GM10847 (cell line): Measurements from ENCODE around the gene JTB.

Experiments
- POLR2A ChIP-seq: IDR thresholded peaks from 2 replicates; pipeline ENCODE4 v1.6.1; 2011; ENCODE audit not compliant: insufficient read length; ENCODE audit errors: extremely low read depth

Gene JTB

GRCh38 chr1:153985341-153985912, 8.0 kb upstream of the JTB start:
- TF ChIP-seq POLR2A, result no peak

DNA sequence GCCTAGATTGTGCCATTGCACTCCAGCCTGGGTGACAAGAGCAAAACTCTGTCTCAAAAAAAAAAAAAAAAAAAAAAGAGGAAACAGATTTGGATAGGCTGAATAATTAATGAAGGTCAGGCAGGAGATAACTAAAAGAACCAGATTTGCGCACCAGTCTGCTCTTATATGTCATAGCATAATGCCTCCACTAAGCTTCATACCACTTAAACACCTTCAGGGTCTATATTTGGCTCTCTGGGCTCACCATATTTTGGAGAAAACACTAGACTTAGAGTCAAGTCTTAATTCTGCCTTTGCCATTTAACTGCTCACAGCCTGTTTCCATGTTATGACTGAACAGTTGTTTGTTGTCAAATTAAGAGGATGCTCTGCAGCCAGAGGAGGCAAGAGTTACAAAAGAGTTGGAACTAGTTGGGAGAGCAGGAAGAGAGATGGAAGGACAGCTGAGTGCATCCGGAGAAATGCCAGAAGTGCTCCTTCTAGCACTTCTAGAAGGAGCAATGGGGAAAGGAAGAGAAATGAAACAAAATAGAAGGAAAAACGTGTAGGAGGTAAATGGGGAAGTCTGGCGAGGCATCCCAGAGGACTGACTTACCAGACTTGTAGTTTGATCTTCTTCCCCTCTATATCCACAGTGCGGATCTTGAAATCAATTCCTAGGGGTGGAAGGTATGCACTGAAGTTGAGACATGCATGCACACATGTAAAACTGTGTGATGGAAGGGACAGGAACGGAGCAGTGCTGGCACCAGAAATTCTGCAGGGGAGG, 6.8 kb upstream of the JTB start:
- TF ChIP-seq POLR2A, result no peak

DNA sequence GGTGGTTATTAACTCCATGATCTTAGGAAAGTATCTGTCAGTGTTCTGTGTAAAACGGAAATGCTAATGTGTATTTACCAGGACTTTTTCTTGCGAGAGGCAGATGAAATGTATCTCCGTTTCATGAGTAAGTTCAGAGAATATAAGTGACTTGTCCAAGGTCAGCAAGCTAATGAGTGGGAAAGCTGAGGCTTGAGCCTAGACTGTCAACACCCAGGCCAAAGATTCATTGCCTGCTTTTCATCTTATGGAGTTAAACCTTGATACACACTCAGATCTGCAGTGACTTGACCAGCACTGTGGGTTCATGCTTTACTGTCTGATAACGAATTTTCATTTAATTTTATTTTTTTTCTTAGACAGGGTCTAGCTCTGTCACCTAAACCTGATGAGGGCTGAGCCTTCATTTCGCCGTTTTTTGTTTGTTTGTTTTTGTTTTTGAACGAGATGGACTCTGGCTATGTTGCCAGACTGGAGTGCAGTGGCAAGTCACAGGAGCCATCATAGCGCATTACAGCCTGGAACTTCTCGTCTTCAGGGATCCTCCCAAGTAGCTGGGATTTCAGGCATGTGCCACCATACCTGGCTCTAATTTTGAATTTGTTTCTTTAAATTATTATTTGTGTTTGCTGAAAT, 918 bp upstream of the JTB start:
- TF ChIP-seq POLR2A, result no peak

GRCh38 chr1:153976819-153977249, 640 bp downstream of the JTB start:
- TF ChIP-seq POLR2A, result no peak

DNA sequence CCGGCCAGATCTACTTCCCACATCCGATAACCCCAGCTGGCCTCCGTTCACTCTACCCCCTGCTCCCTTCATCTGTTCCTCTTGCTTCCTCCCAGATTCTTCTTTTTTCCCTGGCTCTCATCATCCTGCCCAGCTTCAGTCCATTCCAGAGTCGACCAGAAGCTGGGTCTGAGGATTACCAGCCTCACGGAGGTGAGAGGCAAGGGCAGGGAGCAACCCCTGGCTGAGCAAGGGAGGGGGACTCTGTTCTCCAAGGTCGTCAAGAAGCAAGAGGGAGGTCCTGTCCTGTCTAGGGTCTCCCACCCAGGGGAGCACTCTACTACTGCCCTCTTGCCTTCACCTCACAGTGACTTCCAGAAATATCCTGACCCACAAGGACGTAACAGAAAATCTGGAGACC, 3.9 kb downstream of the JTB start:
- no peak for TF ChIP-seq POLR2A

GRCh38 chr1:153973071-153973470, 4.4 kb downstream of the JTB start:
- TF ChIP-seq POLR2A, result no peak

GRCh38 chr1:153970346-153970745, 7.1 kb downstream of the JTB start:
- no peak for TF ChIP-seq POLR2A

DNA sequence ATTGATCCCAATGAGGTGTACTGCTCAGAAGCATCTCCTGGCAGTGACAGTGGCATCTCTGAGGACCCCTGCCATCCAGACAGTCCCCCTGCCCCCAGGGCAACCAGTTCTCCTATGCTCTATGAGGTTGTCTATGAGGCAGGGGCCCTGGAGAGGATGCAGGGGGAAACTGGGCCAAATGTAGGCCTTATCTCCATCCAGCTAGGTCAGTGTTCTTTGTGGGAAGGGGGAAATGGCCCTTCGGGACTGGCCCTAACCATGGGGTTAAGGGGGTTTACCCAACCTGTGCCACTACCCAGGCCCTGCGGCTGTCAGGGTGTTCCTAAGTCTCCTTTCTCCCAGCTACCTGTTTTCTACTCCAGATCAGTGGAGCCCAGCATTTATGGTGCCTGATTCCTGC, 8.5 kb downstream of the JTB start:
- no peak for TF ChIP-seq POLR2A

- no peak for TF ChIP-seq POLR2A
These were observed 9.1 kb downstream of the JTB start for GRCh38 chr1:153968408-153968807.

GRCh38 chr1:153968000-153968363, 9.5 kb downstream of the JTB start:
- TF ChIP-seq POLR2A, result no peak

DNA sequence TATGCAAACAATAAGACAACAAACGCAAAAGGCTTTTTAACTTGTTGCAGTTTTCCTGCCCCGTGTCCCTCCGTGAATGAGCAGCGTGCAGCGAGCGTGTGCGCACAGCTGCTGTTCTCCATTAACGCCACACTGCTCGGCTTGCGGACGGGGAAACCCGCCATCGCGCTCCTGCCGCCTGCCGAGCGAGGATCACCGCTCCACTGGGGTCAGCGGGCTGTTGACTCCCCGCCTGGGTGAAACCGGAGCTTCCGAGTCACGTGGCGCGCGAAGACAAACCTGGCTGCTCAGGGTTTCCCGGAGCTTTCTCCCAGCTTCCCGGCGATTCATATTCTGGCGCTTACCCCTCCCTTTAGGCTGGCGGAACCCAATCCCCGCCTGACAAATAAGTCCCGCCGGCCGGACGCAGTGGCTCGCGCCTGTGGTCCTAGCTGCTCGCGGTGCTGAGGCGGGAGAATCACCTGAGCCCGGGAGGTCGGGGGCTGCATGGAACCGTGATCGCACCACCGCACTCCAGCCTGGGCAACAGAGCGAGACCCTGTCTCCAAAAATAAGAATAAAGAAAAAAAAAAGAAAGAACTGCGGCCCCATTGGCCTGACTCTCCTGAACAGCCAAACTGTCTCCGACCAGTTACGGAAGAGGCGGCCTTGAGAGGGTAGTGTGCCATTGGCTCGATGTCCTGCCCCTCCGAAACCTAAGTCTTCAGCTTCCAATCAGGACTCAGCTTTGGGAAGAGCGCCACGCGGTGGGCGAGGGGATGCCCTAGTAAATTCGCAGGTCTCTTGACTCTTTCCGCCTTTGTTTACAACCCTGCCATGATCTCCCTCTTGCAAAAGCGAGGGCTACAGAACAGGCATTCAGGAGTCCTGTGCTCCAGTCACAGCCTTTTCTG, 10.1 kb downstream of the JTB start, which contains the start of gene CREB3L4:
Gene CREB3L4 (plus strand): TSS at position 796 of the 893 bp plus-strand sequence. CDS start 624 bp downstream, outside the sequence.
- peak; percentile 69 for TF ChIP-seq POLR2A

DNA sequence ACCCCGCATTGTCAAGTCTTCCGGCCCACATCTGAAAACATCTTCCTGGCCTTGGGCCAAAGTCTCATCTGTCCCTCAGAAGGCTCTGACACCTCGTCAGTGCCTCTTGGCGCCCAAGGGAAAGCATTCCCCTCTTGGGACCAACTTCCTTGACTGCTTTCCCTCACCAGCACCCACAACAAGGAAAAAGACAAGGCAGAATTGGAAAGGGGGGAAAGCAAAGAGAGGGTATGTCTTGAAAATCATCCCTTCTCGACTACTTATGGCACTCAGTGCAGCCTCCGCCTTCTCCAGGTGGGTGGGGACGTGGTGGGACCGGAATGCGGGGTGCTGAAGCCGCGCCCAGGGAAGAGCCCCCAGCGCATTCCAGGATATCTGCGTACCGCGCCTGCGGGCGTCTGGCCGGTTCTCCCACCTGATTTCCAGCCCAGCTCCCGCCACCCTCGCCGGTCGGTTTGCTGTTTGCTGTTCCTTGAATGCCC, 13.6 kb downstream of the JTB start:
- no peak for TF ChIP-seq POLR2A

DNA sequence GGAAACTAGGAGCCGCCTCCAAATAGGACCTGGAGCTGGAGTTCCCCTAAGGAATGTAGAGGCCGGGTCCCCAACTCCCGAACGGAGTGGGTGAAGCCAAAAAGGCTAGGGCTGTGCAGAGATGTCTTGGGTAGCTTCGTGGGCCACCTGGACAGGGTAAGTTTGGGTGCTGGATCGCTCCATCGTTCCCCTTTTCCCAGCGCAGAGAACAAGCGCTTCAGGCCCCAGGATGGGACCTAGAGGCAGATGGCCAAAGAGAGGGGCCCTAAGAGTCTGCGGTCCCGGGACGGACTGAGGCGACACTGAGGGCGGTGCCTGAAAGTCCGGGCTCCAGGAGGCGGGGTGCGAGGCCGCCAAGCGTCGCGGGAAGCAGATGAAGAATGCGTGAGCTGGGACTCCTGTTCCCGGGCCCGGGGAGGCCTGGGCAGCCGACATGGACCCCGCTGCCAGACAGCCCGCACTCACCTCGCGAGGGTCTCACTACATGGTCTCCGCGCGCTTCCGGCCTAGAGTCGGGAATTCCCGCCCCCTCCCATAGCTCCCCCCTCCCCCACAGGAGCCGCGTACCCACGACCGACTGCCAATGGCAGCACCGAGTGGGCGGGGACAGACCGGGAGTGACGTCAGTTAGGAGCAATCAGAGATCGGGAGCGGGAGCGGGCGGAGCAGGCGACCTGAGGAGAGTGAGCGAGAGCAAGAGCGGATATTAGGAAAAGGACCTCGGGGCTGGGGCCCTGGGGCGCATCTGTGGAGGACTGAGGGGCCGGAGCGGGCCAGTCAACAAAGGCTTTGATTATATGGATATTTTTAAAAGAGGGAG, 14.2 kb downstream of the JTB start, which contains the start of gene SLC39A1:
Gene SLC39A1 (minus strand): TSS at position 508 of the 820 bp plus-strand sequence. CDS start 822 bp downstream, outside the sequence.
- TF ChIP-seq POLR2A, result peak; percentile 60
